Neural cell (in vitro differentiated cells): ENCODE data around the gene KIF12. TPM values are rescaled to one million over a fixed set of nuclear protein-coding genes. Genes with fewer than 3 reads are reported as not detected.

Experiments used
- H2AFZ ChIP-seq: fragments of 200-600, 300-800 bp; sonication (generic), shearing (Covaris generic); 2 replicates; pipeline ENCODE4 v1.6.0; 2014; ENCODE audit warnings: low read depth, mild to moderate bottlenecking, antibody characterized with exemption, low read length, moderate library complexity
- H3F3A ChIP-seq: fragments of 200-600 bp; shearing (Covaris generic); 2 replicates; pipeline ENCODE4 v1.6.1; 2016; ENCODE audit warnings: mild to moderate bottlenecking, moderate library complexity, mixed read lengths, antibody characterized with exemption, low read length; ENCODE audit not compliant: insufficient read depth, poor library complexity, severe bottlenecking
- H3K27ac ChIP-seq: fragments of 200-600, 300-800 bp; sonication (generic), shearing (Covaris generic); 2 replicates; pipeline ENCODE4 v1.5.1; 2014; ENCODE audit warnings: mild to moderate bottlenecking, low read length, moderate library complexity
- H3K27me3 ChIP-seq: fragments of 300-800, 200-600 bp; sonication (generic), shearing (Covaris generic); 2 replicates; pipeline ENCODE4 v1.6.0; 2014; ENCODE audit warnings: mild to moderate bottlenecking, low read depth, low read length, moderate library complexity; ENCODE audit not compliant: insufficient read depth
- H3K36me3 ChIP-seq: fragments of 300-800, 200-600 bp; sonication (generic), shearing (Covaris generic); 2 replicates; pipeline ENCODE4 v1.5.1; 2014; ENCODE audit warnings: mild to moderate bottlenecking, antibody characterized with exemption, low read length, moderate library complexity; ENCODE audit not compliant: insufficient read depth
- H3K4me2 ChIP-seq: fragments of 300-800, 200-600 bp; sonication (generic), shearing (Covaris generic); 2 replicates; pipeline ENCODE4 v1.6.0; 2014; ENCODE audit warnings: mild to moderate bottlenecking, low read length
- H3K4me3 ChIP-seq: fragments of 300-800, 200-600 bp; sonication (generic), shearing (Covaris generic); 2 replicates; pipeline ENCODE4 v1.5.1; 2014; ENCODE audit warnings: mild to moderate bottlenecking, low read length, moderate library complexity
- H3K79me2 ChIP-seq: fragments of 200-600 bp; shearing (Covaris generic); replicated peaks from 2 replicates; pipeline ENCODE4 v1.6.0; 2014; ENCODE audit warnings: mild to moderate bottlenecking, low read length, moderate library complexity; ENCODE audit not compliant: insufficient read depth
- H3K9ac ChIP-seq: fragments of 300-800, 200-600 bp; sonication (generic), shearing (Covaris generic); 2 replicates; pipeline ENCODE4 v1.6.1; 2016; ENCODE audit warnings: mild to moderate bottlenecking, low read length, mixed read lengths
- H3K9me2 ChIP-seq: fragments of 200-600 bp; shearing (Covaris generic); 2 replicates; pipeline ENCODE4 v1.6.1; 2016; ENCODE audit warnings: mild to moderate bottlenecking, low read length, mixed read lengths; ENCODE audit not compliant: insufficient read depth
- H3K9me3 ChIP-seq: fragments of 200-600, 300-800 bp; sonication (generic), shearing (Covaris generic); 2 replicates; pipeline ENCODE4 v1.6.1; 2016; ENCODE audit warnings: mild to moderate bottlenecking, mixed run types, low read length, moderate library complexity, mixed read lengths
- H4K20me1 ChIP-seq: fragments of 200-600 bp; shearing (Covaris generic); 2 replicates; pipeline ENCODE4 v1.6.1; 2016; ENCODE audit warnings: mild to moderate bottlenecking, mixed run types; ENCODE audit not compliant: insufficient read depth
- CTCF ChIP-seq: fragments of 450-650 bp; IDR thresholded peaks from 2 replicates; pipeline ENCODE4 v1.5.1; 2014; ENCODE audit warnings: antibody characterized with exemption, mild to moderate bottlenecking, moderate library complexity; ENCODE audit not compliant: poor library complexity, severe bottlenecking
- EP300 ChIP-seq: fragments of 450-650 bp; conservative IDR thresholded peaks from 2 replicates; pipeline ENCODE4 v1.6.1; 2014; ENCODE audit warnings: antibody characterized with exemption, mild to moderate bottlenecking, moderate library complexity; ENCODE audit not compliant: poor library complexity, severe bottlenecking
- EZH2 ChIP-seq: fragments of 200-600, 300-800 bp; shearing (Covaris generic), sonication (generic); IDR thresholded peaks from 2 replicates; pipeline ENCODE4 v1.6.1; 2014; ENCODE audit warnings: antibody characterized with exemption, low read length, borderline replicate concordance, mild to moderate bottlenecking; ENCODE audit not compliant: insufficient read depth, poor library complexity, severe bottlenecking
- MXI1 ChIP-seq: fragments of 450-650 bp; conservative IDR thresholded peaks from 2 replicates; pipeline ENCODE4 v1.6.1; 2014; ENCODE audit warnings: antibody characterized with exemption, mild to moderate bottlenecking; ENCODE audit not compliant: poor library complexity, severe bottlenecking
- POLR2AphosphoS5 ChIP-seq: IDR thresholded peaks from 2 replicates; pipeline ENCODE4 v1.6.1; 2012
- RAD21 ChIP-seq: fragments of 450-650 bp; conservative IDR thresholded peaks from 2 replicates; pipeline ENCODE4 v1.6.1; 2014; ENCODE audit warnings: antibody characterized with exemption, mild to moderate bottlenecking, moderate library complexity
- REST ChIP-seq: IDR thresholded peaks from 2 replicates; pipeline ENCODE4 v1.6.1; 2012; ENCODE audit warnings: borderline replicate concordance
- SMC3 ChIP-seq: fragments of 450-650 bp; conservative IDR thresholded peaks from 2 replicates; pipeline ENCODE4 v1.6.1; 2014; ENCODE audit warnings: antibody characterized with exemption, mild to moderate bottlenecking, moderate library complexity; ENCODE audit not compliant: poor library complexity
- TAF1 ChIP-seq: IDR thresholded peaks from 2 replicates; pipeline ENCODE4 v1.6.1; 2012; ENCODE audit warnings: low read depth
- polyA plus RNA-seq: library from polyadenylated mRNA; depleted of rRNA; stranded (reverse); fragments of >200 nt; gene quantifications from 2 replicates; pipeline ENCODE4 v1.2.3, GENCODE V29; 2014

KIF12 gene
- polyA plus RNA-seq, 1 donor from 2014 or later, result not detected

GRCh38 chr9:114070188-114071103 is 28.6 kb downstream of the KIF12 start:
- no peaks in the 10 kb centered on the region for H3K27me3 ChIP-seq
- no peaks in the 10 kb centered on the region for H3K9me3 ChIP-seq
- H3K27ac ChIP-seq, result no peak overlapping the region
- TF ChIP-seq POLR2AphosphoS5 (no peak), EP300 (no peak), CTCF (no peak), MXI1 (no peak), REST (no peak), TAF1 (no peak), EZH2 (no peak), SMC3 (no peak), RAD21 (no peak)
- H3K9me2 ChIP-seq, result no peaks in the 10 kb centered on the region
- H3K36me3 ChIP-seq, result no peaks in the 10 kb centered on the region
- H2AFZ ChIP-seq, result no peak overlapping the region
- H3F3A ChIP-seq, result no peaks in the 10 kb centered on the region
- H3K4me3 ChIP-seq, result no peak overlapping the region
- H3K79me2 ChIP-seq, result no peaks in the 10 kb centered on the region
- H4K20me1 ChIP-seq, result no peaks in the 10 kb centered on the region
- no peak overlapping the region for H3K4me2 ChIP-seq
- no peak overlapping the region for H3K9ac ChIP-seq

- no peaks in the 10 kb centered on the region for H3K9me2 ChIP-seq
- H3K4me3 ChIP-seq, result no peak overlapping the region
Observed at GRCh38 chr9:114069476-114070187, 29.5 kb downstream of the KIF12 start.

More at GRCh38 chr9:114069476-114070187, 29.5 kb downstream of the KIF12 start:
- Histone ChIP-seq H3K27me3 (no peaks in the 10 kb centered on the region), H3K9ac (no peak overlapping the region), H3F3A (no peaks in the 10 kb centered on the region), H3K9me3 (peaks cover 3% of the 10 kb centered on the region), H3K4me2 (no peak overlapping the region), H4K20me1 (no peaks in the 10 kb centered on the region), H3K79me2 (no peaks in the 10 kb centered on the region), H2AFZ (no peak overlapping the region), H3K27ac (no peak overlapping the region), H3K36me3 (no peaks in the 10 kb centered on the region)
- TF ChIP-seq REST (no peak), TAF1 (no peak), MXI1 (no peak), EP300 (no peak), SMC3 (no peak), CTCF (no peak), EZH2 (no peak), RAD21 (no peak), POLR2AphosphoS5 (no peak)
